ENCODE data around the gene ZDHHC14.

DNA sequence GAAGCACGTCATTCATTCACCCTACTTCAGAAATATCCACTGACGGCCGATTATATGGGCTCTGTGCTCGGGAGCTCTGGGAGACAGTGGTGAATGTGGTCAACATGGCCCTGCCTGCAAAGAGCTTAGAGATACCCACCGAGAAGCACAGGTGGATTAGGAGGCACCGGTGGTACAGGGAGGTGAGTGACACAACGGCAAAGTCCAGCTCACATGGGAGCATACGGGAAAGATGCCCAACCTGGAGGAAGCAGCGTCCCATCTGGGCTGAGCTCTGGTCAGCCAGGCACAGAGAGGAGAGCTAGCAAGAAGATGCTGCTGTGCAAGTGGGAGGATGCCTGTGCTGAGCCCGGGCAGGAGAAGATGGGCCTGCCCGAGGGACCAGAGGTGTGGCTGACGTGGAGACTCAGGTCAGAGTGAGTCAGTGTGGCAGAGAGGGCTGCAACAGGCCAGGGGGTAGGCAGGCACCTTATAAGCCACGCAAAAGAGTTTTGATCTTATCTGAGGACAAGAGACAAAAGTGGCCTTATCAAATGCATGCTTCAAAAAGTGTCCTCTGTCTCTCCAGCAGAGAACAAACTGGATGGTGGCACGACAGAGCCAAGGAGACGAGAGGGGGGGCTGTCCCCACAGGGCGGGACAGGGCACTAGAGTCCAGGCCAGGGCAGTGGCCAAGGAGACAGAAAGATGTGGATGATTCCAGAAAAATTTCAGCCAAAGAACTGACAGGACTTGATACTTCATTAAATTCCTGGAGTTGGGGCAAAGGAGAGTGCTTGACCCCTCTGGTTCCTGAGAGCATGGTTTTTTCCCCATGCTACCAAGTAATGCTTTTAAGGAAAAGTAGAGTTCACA lies 227.5 kb downstream of the ZDHHC14 start:
- TF ChIP-seq POLR2A (IDR thresholded peaks at IDR 0.05) (no peak), CTCF (IDR thresholded peaks at IDR 0.05) (no peak), POLR2AphosphoS5 (IDR thresholded peaks at IDR 0.05) (no peak)

Data from prostate gland (tissue), 2 donors.